Stimulated activated CD4-positive, alpha-beta T cell treated with anti-CD3 and anti-CD28 coated beads, Interleukin-15, amount 100 ng/mL, for 48 hours (primary cell): ENCODE measurements around the gene RILPL1.
"Not testable (repeated sequence)": the region's sequence is repeated elsewhere in the genome, so short reads cannot be mapped to it uniquely, and the experiment has no call there.

ENCODE experiments used
- DNase-seq, 2 donors: peaks; one replicate each; pipeline ENCODE4 v3.0.0-alpha.2; 2020; ENCODE audit warnings: low read depth in 2 of 2

RILPL1 gene, protein sequence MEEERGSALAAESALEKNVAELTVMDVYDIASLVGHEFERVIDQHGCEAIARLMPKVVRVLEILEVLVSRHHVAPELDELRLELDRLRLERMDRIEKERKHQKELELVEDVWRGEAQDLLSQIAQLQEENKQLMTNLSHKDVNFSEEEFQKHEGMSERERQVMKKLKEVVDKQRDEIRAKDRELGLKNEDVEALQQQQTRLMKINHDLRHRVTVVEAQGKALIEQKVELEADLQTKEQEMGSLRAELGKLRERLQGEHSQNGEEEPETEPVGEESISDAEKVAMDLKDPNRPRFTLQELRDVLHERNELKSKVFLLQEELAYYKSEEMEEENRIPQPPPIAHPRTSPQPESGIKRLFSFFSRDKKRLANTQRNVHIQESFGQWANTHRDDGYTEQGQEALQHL

DNA sequence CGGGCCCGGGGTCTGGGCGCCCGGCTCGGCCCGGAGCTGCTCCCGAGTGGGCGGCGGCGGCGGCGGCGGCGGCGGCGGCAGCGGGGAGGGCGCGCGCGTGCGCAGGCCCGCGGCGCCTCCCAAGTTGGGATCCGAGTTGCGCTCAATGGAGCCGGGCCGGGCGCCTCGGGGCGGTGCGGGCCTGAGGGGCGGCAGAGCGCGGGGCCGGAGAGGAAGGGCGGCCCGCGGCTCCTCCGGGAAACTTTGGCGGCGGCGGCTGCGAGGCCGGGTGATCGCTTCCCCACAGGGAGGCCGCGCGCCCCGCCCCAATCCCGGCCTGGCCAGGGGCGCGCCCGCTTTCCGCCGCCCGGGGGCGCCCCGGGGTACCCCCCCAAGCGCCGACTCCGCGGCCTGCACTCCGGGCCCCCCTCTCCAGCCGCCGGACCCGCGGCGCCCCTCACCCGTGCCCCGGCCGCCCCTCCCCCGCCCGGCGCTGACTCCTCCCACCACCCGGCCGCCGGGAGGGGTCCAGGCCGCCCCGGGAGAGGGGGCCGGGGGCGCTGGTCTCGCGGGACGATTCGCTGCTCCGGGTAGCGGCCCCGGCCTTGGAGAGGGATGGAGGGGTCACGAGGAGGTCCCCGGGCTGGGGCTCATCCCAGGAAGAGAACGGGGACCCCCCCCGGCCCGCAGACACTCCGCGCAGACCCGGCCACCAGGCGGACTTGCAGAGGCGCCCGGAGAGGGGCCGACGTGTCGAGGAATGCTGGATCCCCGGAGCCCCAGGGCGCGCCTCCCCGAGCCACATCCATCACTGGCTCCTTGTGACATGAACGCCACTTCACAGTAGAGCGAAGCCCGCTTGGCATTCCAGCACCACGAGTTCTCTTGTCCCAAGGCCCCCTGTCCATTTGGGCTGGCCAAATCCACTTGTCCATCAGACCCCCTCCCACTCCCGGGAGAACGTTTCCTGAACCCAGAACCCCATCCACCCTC lies at the start of gene RILPL1:
Gene RILPL1 (minus strand): TSS at position 48 of the 972 bp plus-strand sequence. CDS start 237 bp downstream, outside the sequence.
- peak in 1 of 2 donors; percentile 14 for DNase-seq

DNA sequence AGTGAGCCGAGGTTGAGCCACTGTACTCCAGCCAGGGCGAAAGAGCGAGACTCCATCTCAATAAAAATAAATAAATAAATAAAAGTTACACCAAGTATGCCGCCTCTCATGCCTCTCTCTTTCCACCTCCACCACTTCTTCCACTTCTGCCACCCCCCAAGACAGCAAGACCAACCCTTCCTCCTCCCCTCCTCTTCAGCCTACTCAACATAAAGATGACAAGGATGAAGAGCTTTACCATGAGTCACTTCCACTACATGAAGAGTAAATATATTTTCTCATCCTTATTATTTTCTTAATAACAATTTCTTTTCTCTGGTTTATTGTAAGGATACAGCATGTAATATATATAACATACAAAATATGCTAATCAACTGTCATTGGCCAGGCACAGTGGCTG lies 47.3 kb upstream of the RILPL1 start:
- no peak for DNase-seq

DNA sequence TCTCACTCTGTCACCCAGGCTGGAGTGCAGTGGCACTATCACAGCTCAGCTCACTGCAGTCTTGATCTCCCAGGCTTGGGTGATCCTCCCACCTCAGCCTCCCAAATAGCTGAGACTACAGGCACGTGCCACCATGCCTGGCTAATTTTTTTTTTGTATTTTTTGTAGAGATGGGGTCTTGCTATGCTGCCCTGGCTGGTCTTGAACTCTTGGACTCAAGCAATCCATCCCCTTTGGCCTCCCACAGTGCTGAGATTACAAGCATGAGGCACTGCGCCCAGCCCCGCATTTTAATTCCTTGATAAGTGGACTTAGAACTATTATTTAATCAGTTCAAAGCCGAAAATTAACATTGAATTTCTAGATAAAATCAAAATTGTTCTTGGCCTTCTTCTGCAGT lies 45.3 kb upstream of the RILPL1 start:
- DNase-seq = not testable (repeated sequence)

DNA sequence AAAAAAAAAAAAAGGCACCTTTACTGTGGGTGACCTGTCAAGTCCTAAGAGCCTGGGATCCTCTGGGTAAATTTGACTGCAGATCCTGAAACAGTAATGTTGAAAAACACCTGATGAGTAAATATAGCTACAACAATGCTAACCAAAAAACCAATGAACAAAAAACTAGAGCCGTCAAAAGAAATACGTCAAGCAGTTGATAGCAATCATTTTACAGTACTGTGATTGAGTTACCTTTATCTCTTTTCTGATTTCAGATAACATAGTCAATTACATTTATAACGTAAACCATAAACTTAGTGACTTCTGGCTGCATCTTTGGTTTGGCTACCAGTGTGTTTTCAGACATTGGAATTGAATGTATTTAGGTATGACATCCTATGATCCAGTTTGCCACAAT lies 44.7 kb upstream of the RILPL1 start:
- no peak for DNase-seq

DNA sequence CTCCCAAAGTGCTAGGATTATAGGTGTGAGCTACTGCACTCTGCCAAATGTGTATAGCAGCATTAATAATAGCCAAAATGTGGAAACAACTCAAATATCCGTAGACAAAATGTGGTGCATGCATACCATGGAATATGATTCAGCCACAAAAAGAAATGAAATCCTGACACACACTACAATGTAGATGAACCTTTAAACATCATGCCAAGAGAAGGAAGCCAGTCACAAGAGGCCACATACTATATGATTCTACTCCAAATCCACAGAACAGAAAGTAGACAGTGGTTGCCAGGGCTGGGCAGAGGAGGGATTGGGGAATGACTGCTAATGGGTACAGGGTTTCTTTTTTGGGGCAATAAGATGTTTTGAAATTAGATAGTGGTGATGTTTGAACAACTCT lies 43.1 kb upstream of the RILPL1 start:
- no peak for DNase-seq

DNA sequence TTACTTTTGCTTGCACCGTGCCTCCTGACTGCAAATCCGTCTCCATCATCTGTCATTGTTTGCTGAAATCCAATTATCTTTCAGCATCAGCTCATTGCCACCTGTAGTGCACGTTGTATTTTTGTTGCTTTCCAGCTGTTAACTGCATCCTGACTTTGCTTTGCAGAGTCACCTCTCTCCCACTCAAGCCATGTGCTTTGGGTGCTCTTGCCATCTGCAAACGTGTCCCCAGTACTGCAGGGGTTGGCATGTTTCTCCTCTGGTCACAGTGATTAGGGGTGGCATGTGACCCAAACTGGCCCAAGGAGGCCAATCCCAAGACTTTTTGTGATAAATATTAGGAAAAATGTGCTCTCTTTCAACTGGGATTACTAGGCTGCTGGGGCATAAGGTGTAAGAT lies 40.4 kb upstream of the RILPL1 start:
- no peak for DNase-seq

DNA sequence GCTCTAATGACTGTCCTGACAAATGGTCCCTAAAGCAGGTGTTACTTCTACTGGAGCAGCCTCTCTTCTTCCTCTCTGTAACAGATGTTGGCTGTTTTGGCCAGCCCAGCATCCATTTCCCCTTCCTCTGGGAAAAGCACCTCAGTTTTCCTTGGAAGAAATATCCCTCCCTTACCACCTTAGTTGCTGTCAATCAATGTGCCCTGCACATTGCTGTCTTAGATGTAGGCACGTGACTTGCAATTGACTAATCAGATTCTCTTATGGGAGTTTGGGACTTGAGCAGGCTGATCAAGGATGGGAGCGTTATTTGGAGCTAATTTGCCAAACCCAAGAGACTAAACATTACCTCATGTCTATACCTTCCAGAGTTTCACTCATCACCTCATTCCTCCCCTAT lies 38.9 kb upstream of the RILPL1 start:
- no peak for DNase-seq

DNA sequence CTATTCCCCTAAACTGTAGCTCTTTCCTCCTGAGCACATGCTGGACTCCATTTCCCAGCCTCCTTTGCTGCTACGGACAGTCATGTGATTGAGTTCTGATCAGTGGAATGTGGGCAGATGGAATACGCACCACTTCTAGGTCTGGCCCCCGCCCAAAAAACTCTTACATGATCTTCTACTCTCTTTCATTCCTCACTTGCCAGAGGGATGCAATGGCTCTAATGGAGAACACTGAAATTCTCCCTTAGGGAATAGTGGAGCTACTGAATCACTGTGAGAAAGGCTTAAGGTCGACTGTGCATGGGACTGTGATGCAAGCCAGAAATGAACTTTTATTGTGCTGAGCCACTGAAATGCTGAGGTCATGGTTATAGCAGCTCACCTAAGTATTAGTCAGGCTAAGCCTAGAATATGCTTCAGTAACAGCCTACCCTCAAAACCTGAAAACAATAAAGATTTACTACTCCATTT lies 37.9 kb upstream of the RILPL1 start:
- no peak for DNase-seq

DNA sequence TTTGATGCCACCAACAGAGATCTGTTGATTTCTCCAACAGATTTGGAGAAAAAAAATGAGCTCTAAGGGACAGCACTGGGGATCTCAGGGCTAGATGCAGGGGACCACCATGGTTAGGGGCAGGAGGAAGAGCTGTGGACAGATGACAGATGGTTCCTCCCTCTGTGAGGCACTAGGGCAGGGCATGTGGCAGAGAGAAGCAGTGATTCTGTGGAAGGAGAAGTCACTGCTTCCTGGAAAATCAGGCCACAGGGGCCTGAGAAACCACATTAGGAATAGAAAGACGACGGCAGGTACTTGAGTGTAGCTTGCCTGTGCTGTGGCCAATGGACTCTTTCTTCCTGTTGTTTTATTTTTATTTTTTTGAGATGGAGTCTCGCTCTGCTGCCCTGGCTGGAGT lies 25.9 kb upstream of the RILPL1 start:
- DNase-seq = no peak

DNA sequence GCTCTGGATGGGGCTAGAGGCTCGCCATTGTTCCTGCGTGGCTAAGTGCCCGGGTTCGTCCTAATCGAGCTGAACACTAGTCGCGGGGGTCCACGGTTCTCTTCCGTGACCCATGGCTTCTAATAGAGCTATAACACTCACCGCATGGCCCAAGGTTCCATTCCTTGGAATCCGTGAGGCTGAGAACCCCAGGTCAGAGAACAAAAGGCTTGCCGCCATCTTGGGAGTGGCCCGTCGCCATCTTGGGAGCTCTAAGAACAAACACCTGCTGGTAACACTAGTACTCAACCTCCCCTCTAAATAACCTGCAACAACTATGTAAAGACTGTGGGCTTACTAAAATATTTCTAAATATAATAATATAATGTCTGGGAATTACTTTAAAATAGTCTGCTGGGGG lies 25.0 kb upstream of the RILPL1 start:
- DNase-seq = not testable (repeated sequence)

DNA sequence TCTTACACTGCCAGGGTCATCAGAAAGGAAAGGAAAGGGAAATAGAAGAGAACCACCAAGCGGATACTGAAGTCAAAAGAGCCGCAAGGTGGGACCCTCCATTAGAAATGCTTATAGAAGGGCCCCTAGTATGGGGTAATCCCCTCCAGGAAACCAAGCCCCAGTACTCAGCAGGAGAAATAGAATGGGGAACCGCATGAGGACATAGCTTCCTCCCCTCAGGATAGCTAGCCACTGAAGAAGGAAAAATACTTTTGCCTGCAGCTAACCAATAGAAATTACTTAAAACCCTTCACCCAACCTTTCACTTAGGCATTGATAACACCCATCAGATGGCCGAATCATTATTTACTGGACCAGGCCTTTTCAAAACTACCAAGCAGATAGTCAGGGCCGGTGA lies 21.3 kb upstream of the RILPL1 start:
- DNase-seq = not testable (repeated sequence)

DNA sequence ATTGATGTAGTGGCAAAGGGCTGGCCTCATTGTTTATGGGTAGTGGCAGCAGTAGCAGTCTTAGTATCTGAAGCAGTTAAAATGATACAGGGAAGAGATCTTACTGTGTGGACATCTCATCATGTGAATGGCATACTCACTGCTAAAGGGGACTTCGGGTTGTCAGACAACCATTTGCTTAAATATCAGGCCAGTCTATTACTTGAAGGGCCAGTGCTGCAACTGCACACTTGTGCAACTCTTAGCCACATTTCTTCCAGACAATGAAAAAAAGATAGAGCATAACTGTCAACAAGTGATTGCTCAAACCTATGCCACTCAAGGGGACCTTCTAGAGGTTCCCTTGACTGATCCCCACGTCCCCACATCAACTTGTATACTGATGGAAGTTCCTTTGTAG lies 20.6 kb upstream of the RILPL1 start:
- DNase-seq = not testable (repeated sequence)

DNA sequence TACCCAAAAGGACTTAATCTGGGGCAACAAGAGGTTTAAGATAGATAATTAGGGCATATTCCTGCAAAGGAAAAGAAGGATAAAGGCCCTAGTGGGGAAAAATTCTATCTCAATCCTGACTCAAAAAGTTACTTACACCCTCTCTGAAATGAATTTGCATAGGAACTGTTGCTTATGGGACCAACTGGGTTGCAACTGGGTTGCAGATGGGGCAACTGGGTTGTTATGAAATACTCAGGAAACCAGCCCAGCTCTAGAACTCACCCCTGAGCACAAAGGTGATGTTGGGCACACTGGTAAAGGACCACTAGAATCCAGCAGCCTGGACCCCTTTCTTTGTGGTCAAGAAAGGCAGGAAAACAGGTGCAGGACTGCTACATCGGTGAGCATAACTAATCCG lies 17.2 kb upstream of the RILPL1 start:
- DNase-seq = no peak

DNA sequence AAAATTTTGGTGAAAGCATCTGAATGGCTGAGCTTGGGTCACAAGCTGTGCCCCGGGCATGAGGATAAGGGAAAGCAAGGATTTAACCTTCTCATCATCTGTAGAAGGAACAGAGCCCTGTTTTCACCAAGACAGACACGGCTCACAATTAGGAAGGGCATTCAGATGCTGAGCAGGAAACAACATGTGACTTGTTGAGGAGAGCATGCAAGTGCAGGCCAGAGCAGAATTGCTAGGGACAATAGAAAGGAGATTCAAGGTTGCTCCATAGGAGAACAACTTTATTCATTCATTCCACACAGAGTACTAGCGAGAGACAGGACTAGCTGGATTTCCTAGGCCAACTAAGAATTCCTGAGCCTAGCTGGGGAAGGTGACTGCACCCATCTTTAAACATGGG lies 14.6 kb upstream of the RILPL1 start:
- DNase-seq = no peak

DNA sequence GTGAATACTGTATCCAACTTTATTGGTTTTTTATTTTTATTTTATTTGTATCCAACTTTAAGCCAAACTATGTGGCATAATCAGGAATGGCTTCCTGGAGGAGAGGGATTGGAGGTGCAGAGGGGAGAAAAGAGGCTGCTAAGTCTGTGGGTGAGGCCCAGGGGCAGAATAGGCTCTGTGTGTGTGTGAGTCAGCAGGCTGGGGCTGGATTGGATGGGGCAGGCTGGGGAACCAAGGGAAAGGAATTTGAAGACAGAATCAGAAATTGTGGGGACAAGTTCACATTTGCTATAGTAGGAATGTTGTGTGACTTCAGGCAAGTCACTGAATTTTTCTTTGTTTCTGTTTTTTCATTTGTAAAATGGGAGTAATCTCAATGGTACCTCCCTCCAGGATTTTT lies 12.8 kb upstream of the RILPL1 start:
- no peak for DNase-seq

DNA sequence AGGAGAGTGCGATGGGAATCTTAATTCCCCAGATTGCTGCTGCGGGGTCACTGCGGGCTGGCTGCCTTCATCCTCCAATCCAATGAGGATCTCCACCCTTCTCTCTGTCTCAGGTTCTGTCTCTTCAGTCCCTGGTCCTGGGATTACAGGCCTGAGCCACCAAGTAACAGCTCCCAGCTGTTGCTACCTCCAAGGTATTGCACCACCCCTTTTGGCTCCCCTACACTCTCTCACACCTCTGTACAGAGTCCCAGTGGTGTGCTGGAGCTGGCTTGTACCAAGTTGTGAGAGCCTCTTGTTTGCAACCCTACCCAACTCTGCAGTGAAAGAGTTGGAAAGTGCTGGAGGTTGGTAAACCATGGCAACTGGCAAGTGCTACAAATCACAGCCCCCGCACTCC lies 10.0 kb upstream of the RILPL1 start:
- no peak for DNase-seq

DNA sequence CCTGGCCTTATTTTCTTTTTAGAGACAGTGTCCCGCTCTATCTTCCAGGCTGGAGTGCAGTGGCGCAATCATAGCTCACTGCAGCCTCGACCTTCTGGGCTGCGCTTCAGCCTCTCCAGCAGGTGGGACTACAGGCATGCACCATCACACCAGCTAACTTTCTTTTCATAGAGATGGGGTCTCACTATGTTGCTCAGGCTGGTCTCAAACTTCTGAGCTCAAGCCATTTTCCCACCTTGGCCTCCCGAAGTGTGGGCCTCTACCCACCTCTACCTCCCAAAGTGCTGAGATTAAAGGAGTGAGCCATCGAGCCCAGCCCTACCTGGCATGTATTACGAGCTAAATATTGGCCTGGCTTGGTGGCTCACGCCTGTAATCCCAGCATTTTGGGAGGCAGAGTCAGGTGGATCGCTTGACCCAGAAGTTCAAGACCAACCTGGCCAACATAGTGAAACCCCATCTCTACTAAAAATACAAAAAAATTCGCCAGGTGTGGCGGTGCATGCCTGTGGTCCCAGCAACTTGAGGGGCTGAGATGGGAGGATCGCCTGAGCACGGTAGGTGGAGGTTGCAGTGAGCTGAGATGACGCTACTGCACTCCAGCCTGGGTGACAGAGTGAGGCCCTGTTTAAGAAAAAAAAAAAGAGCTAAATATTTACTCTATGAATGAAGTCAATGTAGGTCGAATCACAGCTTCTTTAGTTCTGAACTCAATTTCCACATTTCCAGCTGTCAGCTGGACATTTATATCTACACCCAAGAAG lies 7.6 kb upstream of the RILPL1 start:
- no peak for DNase-seq

DNA sequence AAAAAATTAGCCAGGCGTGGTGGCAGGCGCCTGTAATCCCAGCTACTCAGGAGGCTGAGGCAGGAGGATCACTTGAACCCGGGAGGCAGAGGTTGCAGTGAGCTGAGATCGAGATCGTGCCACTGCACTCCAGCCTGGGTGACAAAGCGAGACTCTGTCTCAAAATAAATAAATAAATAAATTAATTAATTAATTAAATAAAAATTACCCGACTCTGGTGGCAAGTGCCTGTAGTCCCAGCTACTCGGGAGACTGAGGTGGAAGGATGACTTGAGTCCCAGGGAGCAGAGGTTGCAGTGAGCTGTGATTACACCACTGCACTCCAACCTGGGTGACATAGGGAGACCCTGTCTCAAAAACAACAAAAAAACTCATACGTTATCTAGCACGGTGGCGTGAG lies 2.4 kb upstream of the RILPL1 start:
- DNase-seq = not testable (repeated sequence)

DNA sequence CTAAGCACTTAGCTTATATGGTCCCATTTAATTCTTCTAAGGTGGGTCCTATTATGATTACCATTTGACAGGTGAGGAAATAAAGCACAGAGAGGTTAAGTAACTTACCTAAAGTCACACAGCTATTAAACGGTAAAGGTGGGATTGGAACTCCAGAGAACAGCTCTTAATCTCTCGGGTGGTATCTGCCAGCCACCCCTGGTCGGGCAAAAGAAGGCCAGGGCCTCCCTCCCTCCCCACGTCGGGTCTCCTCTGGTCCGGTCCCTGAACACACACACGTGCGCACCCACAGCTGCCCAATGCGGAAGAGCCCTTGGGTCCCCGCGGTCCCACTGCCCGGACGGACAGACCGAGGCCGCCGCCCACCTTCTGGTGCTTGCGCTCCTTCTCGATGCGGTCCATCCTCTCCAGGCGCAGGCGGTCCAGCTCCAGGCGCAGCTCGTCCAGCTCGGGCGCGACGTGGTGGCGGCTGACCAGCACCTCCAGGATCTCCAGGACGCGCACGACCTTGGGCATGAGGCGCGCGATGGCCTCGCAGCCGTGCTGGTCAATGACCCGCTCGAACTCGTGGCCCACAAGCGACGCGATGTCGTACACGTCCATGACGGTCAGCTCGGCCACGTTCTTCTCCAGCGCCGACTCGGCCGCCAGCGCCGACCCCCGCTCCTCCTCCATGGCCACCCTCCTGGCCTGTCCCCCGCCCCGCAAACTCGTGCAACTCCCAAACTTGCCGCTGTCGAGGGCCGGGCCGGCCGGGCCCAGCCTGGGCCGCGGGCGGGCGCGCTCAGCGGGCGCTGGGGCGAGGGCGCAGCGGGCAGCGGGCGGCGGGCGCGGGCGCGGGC lies 490 bp downstream of the RILPL1 start:
- DNase-seq = peak in 1 of 2 donors; percentile 6

DNA sequence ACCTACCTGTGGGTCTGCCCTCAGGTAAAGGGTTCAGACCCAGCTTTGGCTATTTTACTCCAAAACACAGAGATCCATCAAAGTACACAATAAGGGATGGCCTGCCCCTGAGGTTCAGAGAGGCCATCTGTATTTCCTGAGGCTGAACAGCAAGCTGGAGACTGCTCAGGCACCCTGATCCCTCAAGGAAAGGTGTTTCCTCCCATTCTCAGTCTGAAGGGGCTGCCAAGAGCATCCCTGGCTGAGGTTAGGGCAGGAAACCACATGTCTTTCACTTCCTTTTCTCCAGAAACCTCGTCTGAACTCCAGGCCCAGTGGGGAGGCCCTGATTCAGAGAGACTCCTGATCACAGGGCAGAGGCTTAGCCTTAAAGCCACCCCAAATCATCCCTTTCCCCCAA lies 1.5 kb downstream of the RILPL1 start:
- no peak for DNase-seq

DNA sequence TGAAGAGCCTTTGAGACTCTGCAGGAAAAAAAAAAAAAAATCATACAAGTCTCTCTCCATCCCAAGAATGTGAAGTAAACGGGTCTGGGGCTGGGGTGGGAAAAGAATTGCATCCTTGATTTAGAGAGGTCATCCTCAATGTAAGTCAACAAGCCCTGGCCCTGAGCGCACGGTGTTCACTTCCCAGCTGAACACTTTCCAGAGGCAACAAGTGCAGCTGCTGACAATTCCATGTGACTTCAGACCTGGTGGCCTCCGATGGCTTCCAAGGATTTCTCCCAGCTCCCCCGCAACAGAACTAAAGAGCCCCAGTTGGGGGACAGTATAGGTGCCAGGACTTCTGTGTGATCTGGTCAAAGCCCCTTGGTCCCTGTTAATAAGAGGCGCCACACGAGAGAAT lies 2.4 kb downstream of the RILPL1 start:
- DNase-seq = no peak
